ENCODE results near the gene LPA.
"Not testable (repeated sequence)": the region's sequence is repeated elsewhere in the genome, so short reads cannot be mapped to it uniquely, and the experiment has no call there.

Gene LPA

GRCh38 chr6:160678230-160678629 lies 14.2 kb upstream of the LPA start:
- DNase-seq: no peak
- no peak for TF ChIP-seq POLR2A (IDR thresholded peaks at IDR 0.05; ENCODE audit: low read length)
- no peak for TF ChIP-seq GATA1 (IDR thresholded peaks at IDR 0.05; ENCODE audit: low read depth, low read length)

GRCh38 chr6:160676418-160676817 lies 12.3 kb upstream of the LPA start:
- not testable (repeated sequence) for DNase-seq

- TF ChIP-seq GATA1 (IDR thresholded peaks at IDR 0.05; ENCODE audit: low read depth, low read length) (no peak), POLR2A (IDR thresholded peaks at IDR 0.05; ENCODE audit: low read length) (no peak)
- no peak for DNase-seq
Measured at GRCh38 chr6:160668589-160668988, 4.5 kb upstream of the LPA start.

- DNase-seq: peak; percentile 6 to 38
- no peak for TF ChIP-seq POLR2A (IDR thresholded peaks at IDR 0.05; ENCODE audit: low read length)
- no peak for TF ChIP-seq GATA1 (IDR thresholded peaks at IDR 0.05; ENCODE audit: low read depth, low read length)
Measured at GRCh38 chr6:160667639-160668481, 3.8 kb upstream of the LPA start.

GRCh38 chr6:160662842-160663241 lies 1.2 kb downstream of the LPA start:
- DNase-seq: no peak
- TF ChIP-seq GATA1 (IDR thresholded peaks at IDR 0.05; ENCODE audit: low read depth, low read length): no peak
- TF ChIP-seq POLR2A (IDR thresholded peaks at IDR 0.05; ENCODE audit: low read length): no peak

GRCh38 chr6:160662429-160662828 lies 1.6 kb downstream of the LPA start:
- TF ChIP-seq GATA1 (IDR thresholded peaks at IDR 0.05; ENCODE audit: low read depth, low read length) (no peak), POLR2A (IDR thresholded peaks at IDR 0.05; ENCODE audit: low read length) (no peak)

GRCh38 chr6:160661216-160661615 lies 2.9 kb downstream of the LPA start:
- TF ChIP-seq GATA1 (IDR thresholded peaks at IDR 0.05; ENCODE audit: low read depth, low read length) (no peak), POLR2A (IDR thresholded peaks at IDR 0.05; ENCODE audit: low read length) (no peak)

More at GRCh38 chr6:160662429-160662828, 1.6 kb downstream of the LPA start:
- no peak for DNase-seq

GRCh38 chr6:160659562-160659961 lies 4.5 kb downstream of the LPA start:
- no peak for TF ChIP-seq GATA1 (IDR thresholded peaks at IDR 0.05; ENCODE audit: low read depth, low read length)
- no peak for TF ChIP-seq POLR2A (IDR thresholded peaks at IDR 0.05; ENCODE audit: low read length)
- no peak for DNase-seq

More at GRCh38 chr6:160661216-160661615, 2.9 kb downstream of the LPA start:
- no peak for DNase-seq

- no peak for DNase-seq
- no peak for TF ChIP-seq POLR2A (IDR thresholded peaks at IDR 0.05; ENCODE audit: low read length)
- no peak for TF ChIP-seq GATA1 (IDR thresholded peaks at IDR 0.05; ENCODE audit: low read depth, low read length)
Measured at GRCh38 chr6:160634706-160635105, 29.4 kb downstream of the LPA start.

GRCh38 chr6:160595838-160596832 lies 67.9 kb downstream of the LPA start:
- no peak for DNase-seq
- TF ChIP-seq GATA1 (IDR thresholded peaks at IDR 0.05; ENCODE audit: low read depth, low read length): no peak
- TF ChIP-seq POLR2A (IDR thresholded peaks at IDR 0.05; ENCODE audit: low read length): no peak

GRCh38 chr6:160595297-160595696 lies 68.8 kb downstream of the LPA start:
- DNase-seq: not testable (repeated sequence)

GRCh38 chr6:160586374-160586773 lies 77.7 kb downstream of the LPA start:
- TF ChIP-seq GATA1 (IDR thresholded peaks at IDR 0.05; ENCODE audit: low read depth, low read length) (no peak), POLR2A (IDR thresholded peaks at IDR 0.05; ENCODE audit: low read length) (no peak)
- DNase-seq: no peak

- no peak for DNase-seq
- TF ChIP-seq POLR2A (IDR thresholded peaks at IDR 0.05; ENCODE audit: low read length): no peak
- TF ChIP-seq GATA1 (IDR thresholded peaks at IDR 0.05; ENCODE audit: low read depth, low read length): no peak
Measured at GRCh38 chr6:160583794-160584193, 80.3 kb downstream of the LPA start.

GRCh38 chr6:160581406-160581805 lies 82.7 kb downstream of the LPA start:
- no peak for DNase-seq
- TF ChIP-seq GATA1 (IDR thresholded peaks at IDR 0.05; ENCODE audit: low read depth, low read length): no peak
- no peak for TF ChIP-seq POLR2A (IDR thresholded peaks at IDR 0.05; ENCODE audit: low read length)

- not testable (repeated sequence) for DNase-seq
Measured at GRCh38 chr6:160578515-160578914, 85.6 kb downstream of the LPA start.
